Osteoblast (primary cell): ENCODE data around the gene PUS1. TPM values are rescaled to one million over a fixed set of nuclear protein-coding genes. Genes with fewer than 3 reads are reported as not detected.
A peak's percentile ranks its signal among the peaks of the same experiment; 100 is the strongest.

Experiments
- DNase-seq: peaks from one replicate; pipeline ENCODE4 v3.0.0; 2011; ENCODE audit warnings: low spot score, mixed read lengths; ENCODE audit not compliant: insufficient read length; ENCODE audit errors: missing footprints
- H2AFZ ChIP-seq: 2 replicates; pipeline ENCODE4 v1.6.0; 2011; ENCODE audit warnings: mild to moderate bottlenecking, low read length
- H3K27ac ChIP-seq: 2 replicates; pipeline ENCODE4 v1.5.1; 2011; ENCODE audit warnings: mild to moderate bottlenecking, low read depth, low read length, moderate library complexity
- H3K27me3 ChIP-seq: 2 replicates; pipeline ENCODE4 v1.6.0; 2012; ENCODE audit warnings: mild to moderate bottlenecking, control low read depth, inconsistent platforms, low read length, moderate library complexity; ENCODE audit not compliant: insufficient read depth
- H3K36me3 ChIP-seq: 2 replicates; pipeline ENCODE4 v1.5.1; 2011; ENCODE audit warnings: mild to moderate bottlenecking, low read length, control low read depth, moderate library complexity; ENCODE audit not compliant: insufficient read depth
- H3K4me1 ChIP-seq: 2 replicates; pipeline ENCODE4 v1.5.1; 2011; ENCODE audit warnings: mild to moderate bottlenecking, low read length, control low read depth, moderate library complexity; ENCODE audit not compliant: insufficient read depth
- H3K4me2 ChIP-seq: 2 replicates; pipeline ENCODE4 v1.6.0; 2011; ENCODE audit warnings: mild to moderate bottlenecking, low read length; ENCODE audit not compliant: insufficient read depth
- H3K4me3 ChIP-seq: fragments of 200-600 bp; sonication (generic); 3 replicates; pipeline ENCODE4 v1.5.1; 2012; ENCODE audit warnings: mild to moderate bottlenecking, low read length, inconsistent platforms; ENCODE audit not compliant: insufficient read depth
- H3K79me2 ChIP-seq: 2 replicates; pipeline ENCODE4 v1.6.0; 2012; ENCODE audit warnings: mild to moderate bottlenecking, low read length, control low read depth, inconsistent platforms; ENCODE audit not compliant: insufficient read depth
- H3K9me3 ChIP-seq: 2 replicates; pipeline ENCODE4 v1.5.1; 2011; ENCODE audit warnings: low read depth, low read length, control low read depth
- H4K20me1 ChIP-seq: 2 replicates; pipeline ENCODE4 v1.6.0; 2012; ENCODE audit warnings: mild to moderate bottlenecking, low read length, control low read depth; ENCODE audit not compliant: insufficient read depth
- total RNA-seq: library from RNA; depleted of rRNA; stranded (reverse); fragments of >200 nt; gene quantifications from 2 replicates; pipeline ENCODE4 v1.2.3, GENCODE V29; 2012
- TF ChIP-seq, protein P1 (sequence below): IDR thresholded peaks from 2 replicates; pipeline ENCODE4 v1.5.1; 2011; ENCODE audit warnings: mild to moderate bottlenecking, low read depth, low read length, moderate library complexity; ENCODE audit errors: extremely low read depth

PUS1 gene
- total RNA-seq, 1 donor = 7.6 TPM

DNA sequence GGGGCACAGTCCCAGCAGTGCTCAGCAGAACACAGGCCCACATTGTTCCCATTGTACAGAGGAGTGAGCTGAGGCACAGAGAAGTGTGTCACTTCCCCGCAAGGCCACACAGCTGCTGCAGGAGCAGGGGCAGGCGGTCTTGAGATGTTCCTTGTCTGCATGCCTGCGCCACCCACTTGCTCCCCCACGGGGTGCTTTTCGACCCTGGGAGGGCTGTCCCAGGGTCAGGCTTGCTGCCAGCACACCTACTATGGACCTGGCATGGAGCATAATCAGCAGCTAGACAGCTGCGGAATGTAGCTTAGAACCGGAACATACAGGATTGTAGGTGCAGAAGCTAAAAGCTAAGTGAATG is 12.9 kb downstream of the PUS1 start:
- Histone ChIP-seq H3K9me3 (no peaks in the 10 kb centered on the region), H3K27me3 (no peaks in the 10 kb centered on the region), H3K27ac (no peak overlapping the region), H2AFZ (no peak overlapping the region), H3K36me3 (peaks cover 36% of the 10 kb centered on the region), H4K20me1 (peaks cover 5% of the 10 kb centered on the region), H3K4me1 (peaks cover 4% of the 10 kb centered on the region), H3K4me2 (no peak overlapping the region), H3K79me2 (no peaks in the 10 kb centered on the region), H3K4me3 (no peak overlapping the region)
- DNase-seq = no peak
- TF ChIP-seq, protein P1, sequence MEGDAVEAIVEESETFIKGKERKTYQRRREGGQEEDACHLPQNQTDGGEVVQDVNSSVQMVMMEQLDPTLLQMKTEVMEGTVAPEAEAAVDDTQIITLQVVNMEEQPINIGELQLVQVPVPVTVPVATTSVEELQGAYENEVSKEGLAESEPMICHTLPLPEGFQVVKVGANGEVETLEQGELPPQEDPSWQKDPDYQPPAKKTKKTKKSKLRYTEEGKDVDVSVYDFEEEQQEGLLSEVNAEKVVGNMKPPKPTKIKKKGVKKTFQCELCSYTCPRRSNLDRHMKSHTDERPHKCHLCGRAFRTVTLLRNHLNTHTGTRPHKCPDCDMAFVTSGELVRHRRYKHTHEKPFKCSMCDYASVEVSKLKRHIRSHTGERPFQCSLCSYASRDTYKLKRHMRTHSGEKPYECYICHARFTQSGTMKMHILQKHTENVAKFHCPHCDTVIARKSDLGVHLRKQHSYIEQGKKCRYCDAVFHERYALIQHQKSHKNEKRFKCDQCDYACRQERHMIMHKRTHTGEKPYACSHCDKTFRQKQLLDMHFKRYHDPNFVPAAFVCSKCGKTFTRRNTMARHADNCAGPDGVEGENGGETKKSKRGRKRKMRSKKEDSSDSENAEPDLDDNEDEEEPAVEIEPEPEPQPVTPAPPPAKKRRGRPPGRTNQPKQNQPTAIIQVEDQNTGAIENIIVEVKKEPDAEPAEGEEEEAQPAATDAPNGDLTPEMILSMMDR = no peak

GRCh38 chr12:131942671-131943070 is 13.6 kb downstream of the PUS1 start:
- Histone ChIP-seq H3K36me3 (peaks cover 36% of the 10 kb centered on the region), H3K27ac (no peak overlapping the region), H3K4me1 (peaks cover 6% of the 10 kb centered on the region), H4K20me1 (peaks cover 5% of the 10 kb centered on the region), H3K79me2 (no peaks in the 10 kb centered on the region), H3K9me3 (no peaks in the 10 kb centered on the region), H3K4me3 (no peak overlapping the region), H3K4me2 (no peak overlapping the region), H2AFZ (no peak overlapping the region), H3K27me3 (no peaks in the 10 kb centered on the region)
- peak; percentile 44 for DNase-seq
- TF ChIP-seq, protein P1 = no peak

DNA sequence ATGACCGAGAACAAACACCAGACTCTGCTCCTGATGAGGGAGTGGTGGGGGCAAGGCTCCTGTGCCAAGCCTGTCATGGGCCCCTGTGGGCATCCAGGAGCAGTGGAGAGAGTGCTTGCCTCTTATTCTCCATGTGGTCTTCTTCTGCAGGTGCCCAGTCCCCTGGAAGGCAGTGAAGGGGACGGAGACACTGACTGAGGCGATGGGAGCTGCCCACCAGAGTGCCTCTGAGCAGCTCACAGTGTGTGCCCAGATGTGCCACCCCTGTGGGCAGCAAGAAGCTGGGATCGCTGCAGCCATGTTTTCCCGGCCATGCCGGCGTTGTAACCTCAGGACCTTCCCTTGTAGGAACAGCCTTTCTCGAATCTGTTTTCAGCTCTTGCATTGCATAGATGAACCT is 14.3 kb downstream of the PUS1 start:
- no peaks in the 10 kb centered on the region for H3K79me2 ChIP-seq
- no peaks in the 10 kb centered on the region for H3K9me3 ChIP-seq
- H4K20me1 ChIP-seq = peaks cover 5% of the 10 kb centered on the region
- H3K36me3 ChIP-seq = peaks cover 35% of the 10 kb centered on the region
- peak; percentile 76 for DNase-seq
- no peak overlapping the region for H3K27ac ChIP-seq
- H3K27me3 ChIP-seq = no peaks in the 10 kb centered on the region
- no peak overlapping the region for H3K4me3 ChIP-seq
- TF ChIP-seq, protein P1 = no peak
- no peak overlapping the region for H2AFZ ChIP-seq
- peaks cover 6% of the 10 kb centered on the region for H3K4me1 ChIP-seq
- H3K4me2 ChIP-seq = no peak overlapping the region

- DNase-seq = no peak
- H4K20me1 ChIP-seq = peaks cover 5% of the 10 kb centered on the region
- H3K4me1 ChIP-seq = peaks cover 6% of the 10 kb centered on the region
- no peaks in the 10 kb centered on the region for H3K27me3 ChIP-seq
- H3K79me2 ChIP-seq = no peaks in the 10 kb centered on the region
- H3K27ac ChIP-seq = no peak overlapping the region
- H2AFZ ChIP-seq = no peak overlapping the region
- no peak overlapping the region for H3K4me2 ChIP-seq
- no peaks in the 10 kb centered on the region for H3K9me3 ChIP-seq
- H3K36me3 ChIP-seq = peaks cover 33% of the 10 kb centered on the region
- TF ChIP-seq, protein P1 = no peak
- no peak overlapping the region for H3K4me3 ChIP-seq
Measured at GRCh38 chr12:131943876-131944275, 14.8 kb downstream of the PUS1 start.
